Daoy (cell line): ENCODE measurements around the gene KRTAP10-11. TPM values are rescaled to one million over a fixed set of nuclear protein-coding genes. Genes with fewer than 3 reads are reported as not detected.
"Not testable (repeated sequence)": the region's sequence is repeated elsewhere in the genome, so short reads cannot be mapped to it uniquely, and the experiment has no call there.

Experiments used
- DNase-seq: peaks from one replicate; pipeline ENCODE4 v3.0.0-alpha.2; 2015; ENCODE audit warnings: low read depth
- total RNA-seq: library from RNA; depleted of rRNA; stranded (reverse); fragments of >200 nt; shearing (Covaris generic); gene quantifications from 2 replicates; pipeline ENCODE4 v1.2.3, GENCODE V29; 2014

The KRTAP10-11 gene
- total RNA-seq, 1 experiment from 2014 or later: not detected

- no peak for DNase-seq
Measured at GRCh38 chr21:44614961-44615391, 31.2 kb upstream of the KRTAP10-11 start.

- DNase-seq: no peak
Measured at GRCh38 chr21:44615466-44615865, 30.7 kb upstream of the KRTAP10-11 start.

- DNase-seq: no peak
Measured at GRCh38 chr21:44615911-44616590, 30.2 kb upstream of the KRTAP10-11 start.

DNA sequence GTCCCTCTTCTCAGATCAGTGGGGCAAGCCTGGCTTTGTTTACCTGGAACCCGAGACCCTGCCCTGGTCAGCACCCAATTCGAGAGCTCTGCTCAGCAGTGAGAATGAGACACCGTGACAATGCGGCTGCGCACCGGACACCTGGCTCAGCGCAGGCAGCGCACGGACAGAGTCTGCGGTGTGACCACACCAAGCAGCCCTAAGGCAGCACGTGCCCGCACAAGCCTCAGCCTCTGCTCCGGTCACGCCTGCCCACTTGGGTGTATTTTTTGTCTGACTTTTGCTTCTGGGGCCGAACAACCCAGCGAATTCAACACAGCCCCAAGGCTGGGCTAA lies 29.7 kb upstream of the KRTAP10-11 start:
- DNase-seq: no peak

DNA sequence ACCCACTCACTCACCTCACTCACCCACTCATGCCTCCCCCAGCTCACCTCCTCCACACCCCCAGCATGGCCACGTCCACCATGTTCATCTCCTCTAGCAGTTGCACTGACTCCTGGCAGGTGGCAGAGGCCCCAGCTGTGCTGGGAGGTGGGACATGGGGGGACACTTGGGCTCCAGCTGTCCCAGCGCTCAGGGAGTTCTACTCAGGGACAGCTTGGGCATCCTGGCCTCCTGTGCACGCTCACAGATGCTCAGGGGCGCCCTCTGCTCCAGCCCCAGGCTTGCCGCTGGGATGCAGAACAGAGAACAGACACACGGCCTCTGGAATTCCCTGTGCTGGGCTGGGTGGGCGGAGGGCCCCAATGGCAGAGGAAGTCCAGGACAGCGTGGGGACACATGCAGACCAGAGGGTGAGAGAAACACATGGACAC lies 29.1 kb upstream of the KRTAP10-11 start:
- no peak for DNase-seq

GRCh38 chr21:44618504-44618903 lies 27.7 kb upstream of the KRTAP10-11 start:
- DNase-seq: no peak

DNA sequence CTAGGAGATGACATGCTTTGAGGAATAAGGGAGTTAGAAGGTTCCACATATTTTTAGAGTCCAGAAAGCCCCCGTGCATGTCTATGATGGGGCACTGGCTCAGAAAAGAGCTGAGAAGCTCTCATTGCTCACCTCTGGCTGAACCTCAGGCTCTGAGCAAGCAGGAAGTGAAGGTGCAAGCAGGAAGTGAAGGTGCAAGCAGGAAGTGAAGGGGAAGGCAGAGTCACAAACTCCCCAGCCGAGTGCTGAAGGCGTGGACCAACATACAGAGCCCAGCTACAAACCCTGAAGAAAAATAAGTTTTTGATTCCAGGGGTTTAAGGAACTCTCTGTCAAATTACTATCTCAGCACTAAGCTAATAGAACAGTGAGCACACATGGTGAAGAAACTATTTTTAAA lies 27.3 kb upstream of the KRTAP10-11 start:
- no peak for DNase-seq

- DNase-seq: no peak
Measured at GRCh38 chr21:44619886-44620285, 26.3 kb upstream of the KRTAP10-11 start.

GRCh38 chr21:44623575-44623974 lies 22.6 kb upstream of the KRTAP10-11 start:
- DNase-seq: no peak

DNA sequence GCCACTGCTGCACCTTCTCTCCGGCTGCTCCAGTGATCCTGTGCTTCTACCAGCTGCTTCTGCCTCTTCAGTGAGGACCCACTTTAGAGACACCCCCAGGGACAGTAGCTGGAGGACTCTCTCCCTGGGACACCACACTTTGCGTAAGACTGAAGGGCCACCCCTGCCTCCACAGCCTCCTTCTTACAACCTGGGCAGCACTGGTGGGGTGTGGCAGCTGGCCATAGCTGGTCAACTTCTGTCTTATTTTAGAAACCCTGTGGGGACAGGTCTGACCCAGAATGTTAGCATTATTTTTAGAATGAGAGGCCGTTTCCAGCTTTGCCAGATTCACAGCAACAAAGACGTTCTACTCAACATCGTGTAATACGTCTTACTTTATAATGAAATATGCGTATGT lies 20.5 kb upstream of the KRTAP10-11 start:
- no peak for DNase-seq

GRCh38 chr21:44626262-44626661 lies 20.0 kb upstream of the KRTAP10-11 start:
- no peak for DNase-seq

DNA sequence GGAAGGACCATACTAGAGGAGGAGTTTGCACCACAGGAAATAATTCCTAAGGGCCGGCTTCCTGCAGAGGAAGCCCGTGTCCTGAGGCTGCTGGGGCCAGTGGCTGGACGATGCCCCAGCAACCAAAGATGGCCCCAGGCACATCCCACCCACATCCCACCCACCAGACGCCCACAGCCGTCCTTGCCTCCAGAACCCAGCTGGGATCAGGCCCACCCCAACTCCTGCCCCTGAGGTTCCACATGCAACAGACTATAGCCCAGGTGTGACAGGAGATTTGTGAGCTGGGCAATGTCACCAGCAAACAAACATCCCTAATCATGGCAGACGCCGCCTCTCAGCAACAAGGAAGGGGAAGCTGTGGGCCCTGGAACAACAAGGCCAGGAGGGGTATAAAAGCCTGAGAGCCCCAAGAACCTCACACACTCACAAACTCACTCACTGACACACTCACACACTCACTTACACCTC lies 19.5 kb upstream of the KRTAP10-11 start, which contains the start of gene KRTAP10-9:
KRTAP10-9 (plus strand) TSS at position 421 of the 471 bp plus-strand sequence. CDS start 79 bp downstream, outside the sequence.
- DNase-seq: no peak

DNA sequence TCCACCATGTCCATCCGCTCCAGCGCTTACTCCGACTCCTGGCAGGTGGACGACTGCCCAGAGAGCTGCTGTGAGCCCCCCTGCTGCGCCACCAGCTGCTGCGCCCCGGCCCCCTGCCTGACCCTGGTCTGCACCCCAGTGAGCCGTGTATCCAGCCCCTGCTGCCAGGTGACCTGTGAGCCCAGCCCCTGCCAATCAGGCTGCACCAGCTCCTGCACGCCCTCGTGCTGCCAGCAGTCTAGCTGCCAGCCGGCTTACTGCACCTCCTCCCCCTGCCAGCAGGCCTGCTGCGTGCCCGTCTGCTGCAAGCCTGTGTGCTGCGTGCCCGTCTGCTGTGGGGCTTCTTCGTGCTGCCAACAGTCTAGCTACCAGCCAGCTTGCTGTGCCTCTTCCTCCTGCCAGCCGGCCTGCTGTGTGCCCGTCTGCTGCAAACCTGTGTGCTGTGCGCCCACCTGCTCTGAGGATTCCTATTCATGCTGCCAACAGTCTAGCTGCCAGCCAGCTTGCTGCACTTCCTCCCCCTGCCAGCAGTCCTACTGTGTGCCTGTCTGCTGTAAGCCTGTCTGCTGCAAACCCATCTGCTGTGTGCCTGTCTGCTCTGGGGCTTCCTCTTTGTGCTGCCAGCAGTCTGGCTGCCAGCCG lies 18.9 kb upstream of the KRTAP10-11 start:
- not testable (repeated sequence) for DNase-seq

- not testable (repeated sequence) for DNase-seq
Measured at GRCh38 chr21:44627831-44628233, 18.4 kb upstream of the KRTAP10-11 start.

GRCh38 chr21:44628707-44629391 lies 17.4 kb upstream of the KRTAP10-11 start:
- no peak for DNase-seq

DNA sequence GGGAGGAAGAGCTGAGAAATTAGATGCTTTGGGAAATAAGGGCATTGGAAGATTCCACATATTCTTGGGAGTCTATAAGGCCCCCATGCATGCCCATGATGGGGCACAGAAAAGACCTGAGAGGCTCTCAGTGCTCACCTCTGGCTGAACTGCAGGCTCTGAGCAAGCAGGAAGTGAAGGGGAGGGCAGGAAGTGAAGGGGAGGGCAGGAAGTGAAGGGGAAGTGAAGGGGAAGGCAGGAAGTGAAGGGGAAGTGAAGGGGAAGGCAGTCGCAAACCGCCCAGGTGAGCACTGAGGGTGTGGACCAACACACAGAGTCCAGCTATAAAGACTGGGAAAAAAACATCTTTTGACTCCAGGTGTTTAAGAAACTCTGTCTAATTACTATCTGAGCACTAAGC lies 15.8 kb upstream of the KRTAP10-11 start:
- DNase-seq: no peak

DNA sequence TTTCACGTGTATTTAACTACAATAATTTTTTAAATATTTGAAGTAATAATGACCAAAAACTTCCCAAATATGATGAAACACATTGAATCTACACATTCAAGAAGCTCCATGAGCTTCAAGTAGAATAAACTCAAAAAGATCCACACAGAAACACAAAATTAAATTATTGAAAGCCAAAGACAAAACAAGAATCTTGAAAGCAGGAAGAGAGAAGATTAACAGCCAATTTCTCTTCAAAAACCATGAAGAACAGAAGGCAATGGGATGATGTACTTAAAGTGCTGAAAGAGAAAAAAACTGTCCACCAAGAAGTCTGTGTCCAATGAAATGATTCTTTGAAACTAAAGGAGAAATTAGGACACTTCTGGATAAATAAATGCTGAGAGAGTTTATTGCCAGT lies 14.1 kb upstream of the KRTAP10-11 start:
- no peak for DNase-seq

DNA sequence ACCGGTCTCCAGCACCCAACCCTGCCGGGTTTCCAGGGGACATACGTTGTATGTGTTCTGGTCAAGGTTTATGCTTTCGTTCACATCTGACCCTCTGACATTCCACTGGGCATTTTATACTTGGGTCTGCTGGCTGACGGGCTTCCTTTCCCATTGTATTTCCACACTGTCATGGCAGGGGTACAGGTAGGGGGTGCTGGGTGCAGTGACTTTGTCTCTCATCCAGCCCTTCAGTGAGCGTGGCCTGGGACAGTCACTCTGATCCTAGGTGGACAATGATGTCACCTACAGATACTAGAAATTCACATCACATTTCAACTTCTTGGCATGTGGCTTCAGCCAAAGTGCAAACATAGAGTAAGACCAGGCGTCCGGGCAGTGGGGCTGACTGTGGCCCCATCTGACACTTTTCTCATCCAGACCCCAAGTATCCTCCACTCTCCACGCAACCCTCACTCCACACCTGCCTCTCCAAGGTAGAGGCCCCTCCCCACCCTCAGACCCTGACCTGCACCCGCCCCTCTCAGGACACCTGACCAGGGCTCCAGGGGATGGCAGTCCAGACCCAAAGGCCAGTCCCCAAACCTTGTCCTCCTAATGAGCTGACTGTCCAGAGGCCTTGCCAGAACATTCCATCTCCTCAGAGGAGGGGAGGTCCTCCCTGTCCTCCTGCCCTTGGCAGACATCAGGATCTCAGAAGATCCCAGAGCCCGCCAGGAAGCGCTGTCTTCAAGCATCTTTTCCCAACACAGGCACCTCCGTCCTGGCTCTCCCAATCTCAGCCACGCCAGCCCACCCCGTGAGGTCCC lies 9.8 kb upstream of the KRTAP10-11 start:
- DNase-seq: no peak

- no peak for DNase-seq
Measured at GRCh38 chr21:44637018-44637850, 9.0 kb upstream of the KRTAP10-11 start, which contains the start of gene KRTAP10-10. KRTAP10-10 (plus strand) TSS chr21:44637356; CDS start chr21:44637418, 62 bp downstream.

DNA sequence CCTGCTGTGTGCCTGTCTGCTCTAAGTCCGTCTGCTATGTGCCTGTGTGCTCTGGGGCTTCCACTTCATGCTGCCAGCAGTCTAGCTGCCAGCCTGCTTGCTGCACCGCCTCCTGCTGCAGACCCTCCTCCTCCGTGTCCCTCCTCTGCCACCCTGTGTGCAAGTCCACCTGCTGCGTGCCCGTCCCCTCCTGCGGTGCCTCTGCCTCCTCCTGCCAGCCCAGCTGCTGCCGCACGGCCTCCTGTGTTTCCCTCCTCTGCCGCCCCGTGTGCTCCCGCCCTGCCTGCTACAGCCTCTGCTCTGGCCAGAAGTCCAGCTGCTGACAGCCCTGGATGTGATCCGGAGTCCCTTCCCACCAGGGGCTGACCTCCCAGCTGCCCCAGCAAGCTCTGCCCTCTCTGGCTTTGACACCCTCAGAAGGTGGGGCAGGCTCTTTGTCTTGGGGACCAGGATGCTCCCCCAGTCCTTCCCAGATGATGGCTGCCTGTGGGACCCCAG lies 8.3 kb upstream of the KRTAP10-11 start:
- not testable (repeated sequence) for DNase-seq
